B cell (primary cell): ENCODE results near the gene C19orf85.

Experiments
- EZH2 ChIP-seq: IDR thresholded peaks from 2 replicates; pipeline ENCODE4 v1.6.1; 2012; ENCODE audit warnings: borderline replicate concordance, low read depth, mild to moderate bottlenecking, moderate library complexity, low read length; ENCODE audit not compliant: insufficient read depth, poor library complexity, severe bottlenecking
- TF ChIP-seq, protein P1 (sequence below): fragments of 200-600 bp; IDR thresholded peaks from one replicate; pipeline ENCODE4 v1.8.0; 2022; ENCODE audit warnings: antibody characterized with exemption, mild to moderate bottlenecking

- no peak for TF ChIP-seq EZH2
- TF ChIP-seq, protein P1, sequence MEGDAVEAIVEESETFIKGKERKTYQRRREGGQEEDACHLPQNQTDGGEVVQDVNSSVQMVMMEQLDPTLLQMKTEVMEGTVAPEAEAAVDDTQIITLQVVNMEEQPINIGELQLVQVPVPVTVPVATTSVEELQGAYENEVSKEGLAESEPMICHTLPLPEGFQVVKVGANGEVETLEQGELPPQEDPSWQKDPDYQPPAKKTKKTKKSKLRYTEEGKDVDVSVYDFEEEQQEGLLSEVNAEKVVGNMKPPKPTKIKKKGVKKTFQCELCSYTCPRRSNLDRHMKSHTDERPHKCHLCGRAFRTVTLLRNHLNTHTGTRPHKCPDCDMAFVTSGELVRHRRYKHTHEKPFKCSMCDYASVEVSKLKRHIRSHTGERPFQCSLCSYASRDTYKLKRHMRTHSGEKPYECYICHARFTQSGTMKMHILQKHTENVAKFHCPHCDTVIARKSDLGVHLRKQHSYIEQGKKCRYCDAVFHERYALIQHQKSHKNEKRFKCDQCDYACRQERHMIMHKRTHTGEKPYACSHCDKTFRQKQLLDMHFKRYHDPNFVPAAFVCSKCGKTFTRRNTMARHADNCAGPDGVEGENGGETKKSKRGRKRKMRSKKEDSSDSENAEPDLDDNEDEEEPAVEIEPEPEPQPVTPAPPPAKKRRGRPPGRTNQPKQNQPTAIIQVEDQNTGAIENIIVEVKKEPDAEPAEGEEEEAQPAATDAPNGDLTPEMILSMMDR = no peak
Observed at GRCh38 chr19:55472463-55472862, 7.9 kb upstream of the C19orf85 start.
